DND-41 (cell line): Measurements from ENCODE around the gene PDZRN3.

Experiments used
- ATAC-seq: fragments of 200-7000 bp; cut with Tn5 transposase; 3 replicates; pipeline ENCODE4 v1.9.1; 2021; ENCODE audit warnings: low read depth; ENCODE audit not compliant: insufficient read depth
- DNase-seq: peaks from one replicate; pipeline ENCODE4 v3.0.0-alpha.2; 2020
- H2AFZ ChIP-seq: 2 replicates; pipeline ENCODE4 v1.6.0; 2012; ENCODE audit warnings: low read depth, low read length
- H3K27ac ChIP-seq: 2 replicates; pipeline ENCODE4 v1.5.1; 2012; ENCODE audit warnings: low read length, inconsistent platforms
- H3K27me3 ChIP-seq: fragments of 200-600 bp; sonication (generic); 2 replicates; pipeline ENCODE4 v1.6.0; 2012; ENCODE audit warnings: low read length, mild to moderate bottlenecking, inconsistent platforms; ENCODE audit not compliant: insufficient read depth, poor library complexity
- H3K36me3 ChIP-seq: 2 replicates; pipeline ENCODE4 v1.5.1; 2012; ENCODE audit warnings: low read length, inconsistent platforms; ENCODE audit not compliant: insufficient read depth
- H3K4me1 ChIP-seq: 2 replicates; pipeline ENCODE4 v1.5.1; 2012; ENCODE audit warnings: mild to moderate bottlenecking, low read length; ENCODE audit not compliant: insufficient read depth
- H3K4me2 ChIP-seq: 2 replicates; pipeline ENCODE4 v1.6.0; 2012; ENCODE audit warnings: mild to moderate bottlenecking, moderate library complexity, low read length, inconsistent platforms; ENCODE audit not compliant: insufficient read depth
- H3K4me3 ChIP-seq, 2 experiments: fragments of 200-600 bp in 1 of 2; shearing (Covaris generic) in 1 of 2; 2 replicates each; pipeline ENCODE4 v1.5.1; 2012 to 2016; ENCODE audit warnings: inconsistent platforms in 2 of 2, low read length in 2 of 2, mild to moderate bottlenecking in 2 of 2, low read depth in 1 of 2, moderate library complexity in 1 of 2
- H3K79me2 ChIP-seq: 2 replicates; pipeline ENCODE4 v1.6.0; 2012; ENCODE audit warnings: low read length, inconsistent platforms; ENCODE audit not compliant: insufficient read depth
- H3K9ac ChIP-seq: 2 replicates; pipeline ENCODE4 v1.6.0; 2012; ENCODE audit warnings: low read depth, mild to moderate bottlenecking, inconsistent platforms, low read length, moderate library complexity
- H3K9me3 ChIP-seq: 2 replicates; pipeline ENCODE4 v1.5.1; 2012; ENCODE audit warnings: low read length, moderate library complexity, mild to moderate bottlenecking, inconsistent platforms; ENCODE audit not compliant: insufficient read depth, severe bottlenecking
- H4K20me1 ChIP-seq: 2 replicates; pipeline ENCODE4 v1.6.0; 2012; ENCODE audit warnings: low read length; ENCODE audit not compliant: insufficient read depth
- CTCF ChIP-seq: IDR thresholded peaks from 2 replicates; pipeline ENCODE4 v1.5.1; 2012; ENCODE audit warnings: borderline replicate concordance, low read length, moderate library complexity, mild to moderate bottlenecking; ENCODE audit not compliant: poor library complexity, severe bottlenecking; ENCODE audit errors: extremely low read depth
- EZH2 ChIP-seq: IDR thresholded peaks from 3 replicates; pipeline ENCODE4 v1.6.1; 2012; ENCODE audit warnings: borderline replicate concordance, low read depth, mild to moderate bottlenecking, moderate library complexity, low read length, inconsistent platforms; ENCODE audit not compliant: severe bottlenecking

PDZRN3 gene

DNA sequence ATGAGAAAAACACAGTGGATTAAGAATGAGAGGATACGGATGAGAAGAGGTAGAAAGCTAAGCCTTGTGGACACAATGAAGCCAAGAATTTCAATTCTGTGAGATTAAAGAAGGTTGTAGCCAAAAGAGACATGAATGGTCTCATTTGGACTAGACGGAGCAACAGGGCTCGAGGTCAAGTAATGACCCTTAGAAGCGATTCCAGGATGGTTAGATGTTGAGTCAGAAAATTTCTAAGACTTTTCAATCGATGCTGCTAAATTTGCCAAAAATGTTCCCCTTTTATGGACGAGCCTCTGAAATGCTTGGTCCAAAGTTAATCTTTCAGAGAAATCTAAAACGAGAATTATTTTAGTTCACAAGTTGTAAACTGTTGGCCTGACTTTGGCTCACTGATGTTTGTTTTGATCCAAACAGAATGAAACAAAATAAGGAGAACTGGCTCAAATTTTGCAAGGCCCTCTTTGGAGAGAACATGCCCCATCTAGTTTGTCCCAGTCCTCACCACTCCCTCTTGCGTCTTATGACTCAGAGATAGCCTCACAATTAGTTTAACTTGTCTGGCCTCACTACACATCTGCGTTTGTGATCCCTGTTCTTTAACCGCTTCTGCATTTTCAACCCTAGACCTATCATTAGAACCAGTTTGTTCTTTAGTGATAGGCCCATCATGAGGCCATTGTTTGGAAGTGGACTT is 235.5 kb downstream of the PDZRN3 start:
- Histone ChIP-seq H3K9me3 (no peaks in the 10 kb centered on the region), H2AFZ (no peak overlapping the region), H4K20me1 (no peaks in the 10 kb centered on the region), H3K79me2 (no peaks in the 10 kb centered on the region), H3K4me3 (no peak overlapping the region), H3K36me3 (no peaks in the 10 kb centered on the region), H3K27me3 (no peaks in the 10 kb centered on the region), H3K27ac (no peak overlapping the region), H3K4me2 (no peak overlapping the region), H3K9ac (no peak overlapping the region), H3K4me1 (no peaks in the 10 kb centered on the region)
- ATAC-seq = no peak
- TF ChIP-seq EZH2 = no peak
- TF ChIP-seq CTCF = no peak
- no peak for DNase-seq

- TF ChIP-seq EZH2 (no peak), CTCF (no peak)
- Histone ChIP-seq H3K4me2 (no peak overlapping the region), H3K4me1 (no peaks in the 10 kb centered on the region), H3K4me3 (no peak overlapping the region), H3K27me3 (no peaks in the 10 kb centered on the region), H3K36me3 (no peaks in the 10 kb centered on the region), H3K27ac (no peak overlapping the region), H3K9me3 (no peaks in the 10 kb centered on the region), H2AFZ (no peak overlapping the region), H3K79me2 (no peaks in the 10 kb centered on the region), H4K20me1 (no peaks in the 10 kb centered on the region), H3K9ac (no peak overlapping the region)
- DNase-seq = no peak
- ATAC-seq = no peak
Measured at GRCh38 chr3:73385568-73385967, 239.2 kb downstream of the PDZRN3 start.

DNA sequence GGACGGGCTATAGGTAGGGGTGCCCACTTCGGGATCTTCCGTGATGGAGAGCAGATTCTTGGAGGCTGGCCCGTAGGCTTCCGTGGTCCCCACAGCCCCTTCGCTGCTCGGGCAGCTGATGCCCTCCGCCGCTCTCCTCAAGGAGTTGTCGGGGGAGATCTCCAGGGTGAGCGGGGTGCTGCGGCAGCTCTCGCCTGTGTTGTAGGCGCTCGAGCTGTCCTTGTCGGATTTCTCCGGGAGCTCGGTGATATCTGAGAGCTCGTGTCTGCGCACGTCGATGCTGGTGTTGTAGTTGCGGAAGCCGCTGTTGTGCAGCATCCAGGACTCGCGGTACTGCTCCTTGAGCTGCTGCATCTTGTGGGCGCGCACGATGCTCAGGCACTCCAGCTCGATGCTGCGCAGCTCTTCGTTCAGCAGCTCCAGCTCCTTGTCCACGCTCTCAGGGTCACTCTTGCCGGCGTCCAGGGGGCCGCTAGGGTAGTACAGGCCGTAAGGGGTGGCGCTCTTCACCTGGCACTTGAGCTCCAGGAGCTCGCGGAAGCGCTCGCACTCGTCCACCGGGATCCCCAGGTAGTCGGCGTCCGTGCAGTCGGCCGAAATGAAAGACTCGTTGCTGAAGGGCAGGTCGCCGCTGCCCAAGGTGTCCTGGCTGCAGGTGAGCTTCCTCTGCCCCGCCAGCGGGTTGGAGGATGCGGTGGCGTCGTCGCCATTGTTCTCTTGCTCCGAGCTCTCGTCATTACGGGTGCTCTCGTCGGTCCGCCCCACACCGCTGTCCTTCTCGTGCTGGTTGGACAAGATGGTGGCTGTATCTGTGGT is 240.4 kb downstream of the PDZRN3 start:
- ATAC-seq = no peak
- no peak overlapping the region for H3K9ac ChIP-seq

More for the DNA sequence above, 240.4 kb downstream of the PDZRN3 start:
- no peaks in the 10 kb centered on the region for H3K9me3 ChIP-seq
- H3K36me3 ChIP-seq = no peaks in the 10 kb centered on the region
- H3K4me1 ChIP-seq = no peaks in the 10 kb centered on the region
- H3K27me3 ChIP-seq = no peaks in the 10 kb centered on the region
- no peaks in the 10 kb centered on the region for H4K20me1 ChIP-seq
- no peak overlapping the region for H3K4me3 ChIP-seq
- H3K27ac ChIP-seq = no peak overlapping the region
- no peak for TF ChIP-seq CTCF
- TF ChIP-seq EZH2 = no peak
- no peak overlapping the region for H2AFZ ChIP-seq
- no peak overlapping the region for H3K4me2 ChIP-seq
- H3K79me2 ChIP-seq = no peaks in the 10 kb centered on the region
- DNase-seq = no peak
